Measurements from ENCODE around the gene DBF4B. TPM values are rescaled to one million over a fixed set of nuclear protein-coding genes. Genes with fewer than 3 reads are reported as not detected.
"Not testable (repeated sequence)": the region's sequence is repeated elsewhere in the genome, so short reads cannot be mapped to it uniquely, and the experiment has no call there.

DBF4B gene, protein sequence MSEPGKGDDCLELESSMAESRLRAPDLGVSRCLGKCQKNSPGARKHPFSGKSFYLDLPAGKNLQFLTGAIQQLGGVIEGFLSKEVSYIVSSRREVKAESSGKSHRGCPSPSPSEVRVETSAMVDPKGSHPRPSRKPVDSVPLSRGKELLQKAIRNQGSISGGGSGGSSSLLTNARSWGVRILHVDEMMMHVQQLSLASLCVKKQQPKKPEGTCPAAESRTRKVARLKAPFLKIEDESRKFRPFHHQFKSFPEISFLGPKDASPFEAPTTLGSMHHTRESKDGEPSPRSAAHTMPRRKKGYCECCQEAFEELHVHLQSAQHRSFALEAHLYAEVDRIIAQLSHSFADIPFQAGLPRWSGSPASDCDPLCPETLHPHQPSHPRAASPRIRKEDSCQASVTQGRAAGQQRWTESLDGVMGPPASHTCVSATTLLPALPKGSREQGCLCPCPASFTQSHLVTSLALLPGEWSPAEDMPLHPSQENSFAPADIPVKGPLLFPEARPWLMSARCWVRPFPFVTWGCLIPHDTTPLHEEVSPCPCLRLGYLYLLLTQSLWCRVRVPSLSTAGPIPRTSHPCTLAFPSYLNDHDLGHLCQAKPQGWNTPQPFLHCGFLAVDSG
- total RNA-seq: 10 to 100 TPM; 16.3 to 24.3 TPM

DNA sequence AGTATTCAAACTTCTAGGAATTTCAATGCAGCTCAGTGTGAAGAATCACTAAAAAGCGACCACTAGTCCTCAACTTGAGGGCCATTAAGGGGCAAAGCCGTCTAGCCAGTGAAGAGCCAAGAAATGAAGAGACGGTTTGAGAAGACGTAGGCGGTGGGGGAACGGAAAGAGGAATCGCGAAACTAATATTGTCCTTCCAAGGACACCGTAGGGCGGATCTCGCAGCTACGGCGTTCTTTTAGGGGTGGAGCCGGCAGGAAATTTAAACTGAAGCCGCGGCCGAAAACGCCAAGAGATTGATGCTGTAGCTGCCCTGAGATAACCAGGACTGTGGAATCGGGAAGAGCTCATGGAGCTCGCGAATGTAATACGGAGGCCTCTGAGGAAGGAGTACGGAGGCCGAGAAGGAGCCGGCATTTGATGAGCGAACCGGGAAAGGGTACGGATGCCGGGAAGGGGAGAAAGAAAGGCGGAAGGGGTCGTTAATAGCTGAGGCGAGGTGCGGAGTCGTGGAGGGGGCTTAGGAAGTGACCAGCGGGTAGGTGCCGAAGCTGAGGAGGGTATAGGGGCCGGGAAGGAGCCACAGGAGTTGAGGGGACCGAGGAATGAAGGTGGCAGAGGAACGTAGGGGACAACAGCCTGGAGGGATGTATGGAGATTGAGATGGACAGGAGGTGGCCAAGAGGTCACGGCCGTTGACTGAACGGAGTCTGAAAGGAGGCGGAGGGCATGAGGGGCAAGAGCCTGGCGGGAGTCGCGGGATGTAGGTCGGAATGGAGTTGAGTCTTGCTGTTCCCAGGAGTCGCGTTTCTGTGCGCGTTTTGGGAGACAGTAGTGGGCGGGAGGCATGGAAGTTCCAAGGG lies at the start of gene DBF4B:
DBF4B (plus strand) TSS at position 265 of the 863 bp plus-strand sequence; CDS start at position 421, 156 bp downstream.
- no peaks in the 10 kb centered on the region for H3K9me3 Mint-ChIP-seq
- no peaks in the 10 kb centered on the region for H3K27me3 Mint-ChIP-seq
- H3K27ac Mint-ChIP-seq: no peak within 1 kb of the TSS
- no peak within 1 kb of the TSS for H3K4me3 Mint-ChIP-seq
- ATAC-seq (replicated peaks): peak; percentile 82
- H3K36me3 Mint-ChIP-seq (ENCODE audit: low read depth): no peaks in the 10 kb centered on the region
- H3K4me1 Mint-ChIP-seq: no peaks in the 10 kb centered on the region

DNA sequence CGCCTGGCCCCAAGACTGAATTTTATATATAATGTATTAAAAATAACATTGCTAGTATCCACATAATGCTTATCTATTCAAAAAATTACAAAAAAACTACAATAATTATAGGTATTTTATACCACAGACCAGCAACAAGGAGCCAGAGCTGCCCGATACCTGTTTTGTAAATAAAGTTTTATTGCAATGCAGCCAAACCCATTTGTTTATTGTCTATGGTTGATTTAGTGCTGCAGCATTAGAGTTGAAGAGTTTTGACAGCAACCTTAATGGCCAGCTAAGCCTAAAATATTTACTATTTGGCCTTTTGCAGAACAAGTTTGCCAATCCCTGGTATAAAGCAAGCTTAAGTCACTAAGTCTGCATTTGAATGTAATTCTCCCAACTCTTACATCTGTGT lies 46.6 kb upstream of the DBF4B start:
- H3K9me3 Mint-ChIP-seq: no peaks in the 10 kb centered on the region
- H3K27ac Mint-ChIP-seq: no peak overlapping the region
- peaks cover 12% of the 10 kb centered on the region for H3K27me3 Mint-ChIP-seq
- ATAC-seq (replicated peaks): no peak
- no peaks in the 10 kb centered on the region for H3K36me3 Mint-ChIP-seq (ENCODE audit: low read depth)
- H3K4me1 Mint-ChIP-seq: no peaks in the 10 kb centered on the region
- H3K4me3 Mint-ChIP-seq: no peak overlapping the region

DNA sequence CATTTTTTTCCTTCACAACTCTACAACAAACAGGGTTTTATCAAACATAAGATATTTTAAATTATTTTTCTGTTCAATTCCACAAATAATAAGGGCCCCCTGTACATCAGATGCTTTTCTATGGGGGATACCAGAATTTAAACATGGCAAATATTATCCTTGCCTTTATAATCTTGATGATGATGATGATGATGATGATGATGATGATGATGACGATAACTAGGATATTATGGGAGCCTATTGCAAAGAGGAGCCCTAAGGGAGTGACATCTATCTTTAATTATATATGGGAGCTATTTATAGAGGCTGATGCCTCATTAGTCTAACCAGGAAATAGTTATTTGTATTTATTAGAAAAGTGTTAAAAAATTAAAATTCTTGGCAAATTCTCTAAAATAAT lies 45.4 kb upstream of the DBF4B start:
- no peak overlapping the region for H3K27ac Mint-ChIP-seq
- no peaks in the 10 kb centered on the region for H3K36me3 Mint-ChIP-seq (ENCODE audit: low read depth)
- no peak overlapping the region for H3K4me3 Mint-ChIP-seq
- no peaks in the 10 kb centered on the region for H3K9me3 Mint-ChIP-seq
- no peak for ATAC-seq (replicated peaks)
- H3K27me3 Mint-ChIP-seq: peaks cover 8% of the 10 kb centered on the region
- H3K4me1 Mint-ChIP-seq: no peaks in the 10 kb centered on the region

DNA sequence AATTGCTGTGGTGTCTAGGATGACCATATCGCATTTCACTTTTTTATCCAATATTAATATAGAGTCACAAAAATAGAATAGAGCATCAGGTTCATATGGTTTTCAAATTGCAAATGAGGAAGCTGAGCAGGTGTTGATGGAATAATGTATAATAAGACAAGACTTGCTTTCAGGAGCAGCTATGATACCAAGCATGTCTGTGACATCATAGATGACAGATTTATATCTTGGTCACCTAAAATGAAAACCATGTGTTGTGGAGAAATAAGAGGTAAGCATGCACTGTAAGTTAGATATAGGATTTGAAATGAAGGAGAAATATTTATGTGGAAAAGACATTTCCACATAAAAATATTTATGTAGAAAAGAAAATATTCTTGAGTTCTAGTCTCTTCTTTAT lies 43.6 kb upstream of the DBF4B start:
- H3K27me3 Mint-ChIP-seq: peaks cover 8% of the 10 kb centered on the region
- H3K36me3 Mint-ChIP-seq (ENCODE audit: low read depth): no peaks in the 10 kb centered on the region
- H3K4me3 Mint-ChIP-seq: no peak overlapping the region
- ATAC-seq (replicated peaks): no peak
- no peaks in the 10 kb centered on the region for H3K9me3 Mint-ChIP-seq
- no peaks in the 10 kb centered on the region for H3K4me1 Mint-ChIP-seq
- H3K27ac Mint-ChIP-seq: no peak overlapping the region

DNA sequence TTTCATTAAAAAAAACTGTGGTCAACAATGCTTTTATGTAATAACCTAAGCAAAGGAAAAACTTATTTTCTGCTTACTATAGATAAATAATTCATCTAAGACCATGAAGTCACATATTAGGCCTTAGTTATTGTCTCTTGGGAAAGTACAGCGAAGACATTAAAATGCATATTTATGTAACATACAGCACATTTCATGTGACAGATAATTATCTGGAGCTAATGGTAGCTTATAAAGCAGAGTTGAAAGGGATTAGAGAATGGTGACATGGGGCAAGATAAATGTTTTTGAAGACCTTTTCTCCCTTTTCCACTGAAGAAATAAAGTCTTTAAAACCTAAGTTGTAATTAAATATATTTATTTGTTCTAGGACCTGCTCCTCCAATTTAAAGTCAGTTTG lies 42.5 kb upstream of the DBF4B start:
- Mint-ChIP-seq H3K9me3 (no peaks in the 10 kb centered on the region), H3K27ac (no peak overlapping the region), H3K4me3 (no peak overlapping the region), H3K27me3 (peaks cover 8% of the 10 kb centered on the region), H3K4me1 (no peaks in the 10 kb centered on the region), H3K36me3 (ENCODE audit: low read depth) (no peaks in the 10 kb centered on the region)
- ATAC-seq (replicated peaks): no peak

DNA sequence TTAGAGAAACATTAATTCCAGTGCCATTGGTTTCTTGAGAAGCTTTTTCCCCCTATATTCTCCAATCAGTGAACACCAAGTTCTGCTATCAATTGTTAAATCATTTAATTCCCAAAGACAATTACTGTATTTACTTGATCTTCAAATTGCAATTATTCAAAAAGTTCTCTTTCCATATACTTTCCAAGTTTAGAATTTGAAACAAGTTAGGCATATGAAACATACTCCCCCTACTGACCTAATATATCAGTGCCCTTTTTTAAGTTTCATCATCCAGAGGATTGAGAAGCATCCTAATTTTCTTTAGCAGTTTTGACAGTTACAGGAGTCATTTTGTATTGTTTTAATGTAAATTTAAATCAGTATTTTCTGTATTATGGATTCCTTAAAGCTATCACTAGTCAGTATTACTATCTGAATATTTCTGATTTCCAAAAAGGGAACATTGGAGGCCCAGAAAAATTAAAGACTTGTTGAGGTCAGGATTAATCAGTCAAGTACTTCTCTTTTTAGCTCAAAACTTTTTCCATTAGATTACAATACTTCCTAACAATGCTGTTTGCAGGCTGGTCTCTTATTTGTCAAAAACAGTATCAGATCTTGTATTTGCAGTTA lies 35.9 kb upstream of the DBF4B start:
- Mint-ChIP-seq H3K4me1 (no peaks in the 10 kb centered on the region), H3K9me3 (no peaks in the 10 kb centered on the region), H3K27ac (no peak overlapping the region), H3K4me3 (no peak overlapping the region), H3K36me3 (ENCODE audit: low read depth) (peaks cover 13% of the 10 kb centered on the region), H3K27me3 (no peaks in the 10 kb centered on the region)
- no peak for ATAC-seq (replicated peaks)

DNA sequence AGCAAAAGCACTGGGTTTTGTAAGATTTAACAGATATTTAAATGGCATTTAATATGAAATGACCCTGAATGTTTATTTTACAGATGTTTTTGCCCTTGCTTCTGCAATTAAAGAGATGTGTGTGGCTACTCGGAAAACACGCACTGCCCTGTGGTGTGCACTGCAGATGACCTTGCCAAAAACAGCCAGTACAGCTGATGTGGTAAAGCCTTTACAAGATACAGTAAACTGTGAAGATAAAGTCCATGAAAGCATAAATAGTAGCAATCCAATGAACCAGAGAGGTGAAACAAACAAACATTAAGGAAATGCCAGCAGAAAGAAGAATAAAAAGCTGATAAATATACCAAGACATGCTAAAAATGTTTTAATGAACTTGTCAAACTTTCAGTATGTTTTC lies 34.6 kb upstream of the DBF4B start:
- H3K27ac Mint-ChIP-seq: no peak overlapping the region
- H3K4me1 Mint-ChIP-seq: no peaks in the 10 kb centered on the region
- H3K9me3 Mint-ChIP-seq: no peaks in the 10 kb centered on the region
- H3K27me3 Mint-ChIP-seq: no peaks in the 10 kb centered on the region
- no peak for ATAC-seq (replicated peaks)
- H3K36me3 Mint-ChIP-seq (ENCODE audit: low read depth): peaks cover 26% of the 10 kb centered on the region
- no peak overlapping the region for H3K4me3 Mint-ChIP-seq

DNA sequence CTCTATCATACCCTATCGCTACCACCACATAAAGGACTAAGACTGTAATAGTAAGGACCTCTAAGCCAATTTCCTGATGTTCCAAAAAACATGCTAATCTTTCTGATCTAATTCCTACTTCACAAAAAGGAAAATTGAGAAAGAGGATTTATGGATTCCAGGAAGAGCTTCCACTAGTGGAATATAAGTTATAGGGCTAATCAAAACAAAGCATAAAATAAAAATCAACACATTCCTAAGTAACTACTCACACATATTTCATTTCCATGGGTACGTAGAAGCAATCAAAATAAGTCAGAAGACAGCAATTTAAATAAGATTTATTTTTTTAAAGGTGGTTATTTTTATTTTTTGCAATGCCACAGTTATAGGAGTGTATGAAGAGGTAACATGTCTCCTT lies 31.3 kb upstream of the DBF4B start:
- Mint-ChIP-seq H3K4me1 (no peaks in the 10 kb centered on the region), H3K27ac (no peak overlapping the region), H3K4me3 (no peak overlapping the region), H3K9me3 (no peaks in the 10 kb centered on the region), H3K36me3 (ENCODE audit: low read depth) (peaks cover 56% of the 10 kb centered on the region), H3K27me3 (no peaks in the 10 kb centered on the region)
- no peak for ATAC-seq (replicated peaks)

DNA sequence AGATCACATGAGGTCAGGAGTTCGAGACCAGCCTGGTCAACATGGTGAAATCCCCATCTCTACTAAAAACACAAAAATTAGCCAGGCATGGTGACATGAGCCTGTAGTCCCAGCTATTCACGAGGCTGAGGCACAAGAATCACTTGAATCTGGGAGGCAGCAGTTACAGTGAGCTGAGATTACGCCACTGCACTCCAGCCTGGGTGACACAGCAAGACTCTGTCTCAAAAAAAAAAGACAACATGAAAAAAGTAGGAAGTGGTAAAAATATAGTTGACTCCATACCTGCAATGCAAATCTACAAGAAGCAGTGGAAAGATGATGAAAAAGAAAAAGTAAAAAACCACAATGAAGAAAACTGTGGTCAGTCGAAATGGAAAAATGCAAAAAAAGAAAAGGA lies 25.2 kb upstream of the DBF4B start:
- Mint-ChIP-seq H3K27ac (peak overlapping the region; percentile 69), H3K36me3 (ENCODE audit: low read depth) (peaks cover 87% of the 10 kb centered on the region)
- not testable (repeated sequence) for H3K27me3 Mint-ChIP-seq

DNA sequence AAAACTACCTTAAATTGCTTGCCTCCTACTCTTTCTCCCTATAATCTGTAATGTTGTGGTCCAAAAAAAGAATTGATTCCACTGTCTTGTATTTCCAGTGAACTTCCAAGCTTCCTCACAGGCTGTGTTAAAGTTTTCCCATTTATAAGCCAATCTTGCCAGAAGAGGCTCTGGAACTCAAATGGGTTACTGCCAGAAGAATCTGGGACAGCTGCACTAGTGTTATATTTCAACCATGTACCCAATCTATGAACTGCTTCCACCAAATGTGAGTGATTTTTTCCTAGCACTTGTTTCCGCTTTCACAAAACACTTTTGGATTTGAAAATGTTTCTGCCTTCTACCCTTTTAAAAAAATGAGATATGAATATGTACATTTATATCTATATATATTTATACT lies 20.7 kb upstream of the DBF4B start:
- Mint-ChIP-seq H3K4me1 (peaks cover 19% of the 10 kb centered on the region), H3K27me3 (no peaks in the 10 kb centered on the region), H3K27ac (no peak overlapping the region), H3K9me3 (no peaks in the 10 kb centered on the region), H3K4me3 (no peak overlapping the region), H3K36me3 (ENCODE audit: low read depth) (peaks cover 52% of the 10 kb centered on the region)
- no peak for ATAC-seq (replicated peaks)

More for the DNA sequence above, 25.2 kb upstream of the DBF4B start:
- H3K4me1 Mint-ChIP-seq: peaks cover 13% of the 10 kb centered on the region
- H3K4me3 Mint-ChIP-seq; H3K9me3 Mint-ChIP-seq; ATAC-seq (replicated peaks): not testable (repeated sequence)

DNA sequence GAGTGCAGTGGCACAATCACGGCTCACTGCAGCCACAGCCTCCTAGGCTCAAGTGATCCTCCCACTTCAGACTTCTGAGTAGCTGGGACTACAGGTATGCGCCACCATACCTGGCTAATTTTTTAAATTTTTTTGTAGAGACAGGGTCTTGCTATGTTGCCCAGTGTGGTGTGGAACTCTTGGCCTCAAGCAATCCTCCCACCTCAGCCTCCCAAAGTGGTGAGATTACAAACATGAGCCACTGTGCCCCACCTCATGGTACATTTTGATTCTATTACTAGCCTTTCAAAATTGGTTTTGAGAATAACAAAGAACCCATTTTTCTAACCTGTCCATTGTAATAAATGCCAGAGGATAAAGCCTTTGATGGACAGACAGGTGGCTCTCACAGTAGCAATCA lies 20.3 kb upstream of the DBF4B start:
- Mint-ChIP-seq H3K27ac (no peak overlapping the region), H3K4me3 (peak overlapping the region; percentile 93), H3K9me3 (no peaks in the 10 kb centered on the region), H3K4me1 (peaks cover 19% of the 10 kb centered on the region), H3K36me3 (ENCODE audit: low read depth) (peaks cover 47% of the 10 kb centered on the region), H3K27me3 (no peaks in the 10 kb centered on the region)
- no peak for ATAC-seq (replicated peaks)

DNA sequence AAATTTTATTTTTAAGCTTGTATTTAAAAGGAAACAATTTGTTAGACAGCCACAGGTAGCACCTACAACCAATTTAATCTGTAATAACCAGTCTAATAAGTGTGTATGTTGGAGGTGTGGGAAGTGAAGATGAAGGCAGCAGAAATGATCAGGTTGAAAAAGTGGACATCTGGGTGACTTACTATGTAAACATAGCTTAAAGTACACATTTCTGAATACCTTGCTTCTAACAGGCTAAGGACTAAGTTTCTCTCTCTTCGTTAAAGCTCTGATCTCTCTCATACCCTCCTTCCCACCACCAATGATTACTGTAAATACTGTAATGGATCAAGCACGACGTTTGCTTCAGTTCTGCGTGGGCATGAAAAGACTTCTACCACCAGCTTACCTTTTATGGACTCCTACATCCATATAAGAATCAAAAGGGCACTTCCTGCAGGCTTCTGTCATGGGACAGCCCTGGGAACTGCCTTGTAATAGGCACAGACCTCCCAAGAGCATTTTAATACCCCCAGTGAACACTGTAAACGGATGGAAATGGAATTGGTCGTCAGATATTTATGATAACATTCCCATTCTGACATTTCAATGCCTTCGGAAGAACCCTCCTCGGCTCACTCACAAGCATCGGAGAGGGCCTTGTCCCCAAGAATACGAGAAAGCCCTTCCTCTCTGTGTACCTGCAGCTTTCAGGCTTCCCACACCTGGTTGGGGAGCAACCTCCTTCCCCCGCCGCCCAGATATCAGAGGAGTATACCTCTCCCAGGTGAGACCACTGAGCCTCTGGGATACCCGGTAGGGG lies 19.6 kb upstream of the DBF4B start:
- H3K9me3 Mint-ChIP-seq: no peaks in the 10 kb centered on the region
- peaks cover 14% of the 10 kb centered on the region for H3K4me1 Mint-ChIP-seq
- H3K27ac Mint-ChIP-seq: peak overlapping the region; percentile 95
- peaks cover 40% of the 10 kb centered on the region for H3K36me3 Mint-ChIP-seq (ENCODE audit: low read depth)
- no peak for ATAC-seq (replicated peaks)
- peak overlapping the region; percentile 93 for H3K4me3 Mint-ChIP-seq
- no peaks in the 10 kb centered on the region for H3K27me3 Mint-ChIP-seq

DNA sequence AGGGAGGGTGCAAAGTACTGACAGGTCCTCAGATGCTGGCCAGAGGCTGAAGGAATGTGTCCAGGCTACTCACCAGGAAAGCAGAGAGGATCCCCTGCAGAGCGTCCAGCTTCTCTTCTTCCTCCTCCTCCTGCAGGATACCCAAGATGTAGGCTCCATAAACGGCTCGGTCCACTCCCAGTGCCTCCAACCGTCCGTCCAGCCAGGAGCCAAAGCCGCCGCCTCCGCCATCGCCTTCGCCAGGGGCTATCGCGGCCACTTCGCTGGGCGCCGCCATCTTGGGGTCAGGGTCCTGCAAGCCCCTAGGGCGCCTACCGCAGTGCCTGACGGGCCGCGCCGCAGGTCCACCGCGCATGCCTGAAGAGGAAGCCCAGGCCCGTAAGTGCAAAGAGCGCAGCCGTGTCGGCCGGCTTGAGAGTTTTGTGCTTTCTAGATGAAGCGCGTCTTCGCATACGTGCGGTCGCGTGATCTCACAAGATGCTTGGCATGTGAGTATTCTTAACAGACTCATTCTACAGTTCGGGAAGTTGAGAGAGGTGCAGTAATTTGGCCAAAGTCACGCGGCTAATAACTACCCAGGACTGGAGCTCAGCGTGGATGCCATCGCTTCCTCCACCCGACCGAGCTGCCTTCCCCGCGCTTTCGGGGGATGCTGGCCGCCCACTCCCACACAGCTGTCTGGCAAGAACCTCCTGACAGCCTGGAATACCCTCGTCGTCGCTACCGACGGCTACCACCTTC lies 18.8 kb upstream of the DBF4B start, which contains the start of gene CCDC43:
CCDC43 (minus strand) TSS at position 300 of the 741 bp plus-strand sequence; CDS start at position 277, 23 bp downstream.
- Mint-ChIP-seq H3K4me3 (peak within 1 kb of the TSS; percentile 93), H3K9me3 (no peaks in the 10 kb centered on the region), H3K27me3 (no peaks in the 10 kb centered on the region), H3K4me1 (peaks cover 14% of the 10 kb centered on the region), H3K27ac (peak within 1 kb of the TSS; percentile 95), H3K36me3 (ENCODE audit: low read depth) (peaks cover 33% of the 10 kb centered on the region)
- peak; percentile 99 for ATAC-seq (replicated peaks)
